HEK293 (cell line): ENCODE results near the gene CLNK.
"Not testable (repeated sequence)": the region's sequence is repeated elsewhere in the genome, so short reads cannot be mapped to it uniquely, and the experiment has no call there.

Experiments
- CTCF ChIA-PET: fragments of 350-600 bp; formaldehyde crosslinking; extraction: SDS; loops from one replicate; lab custom pipeline; 2021; ENCODE audit warnings: antibody characterized with exemption; lab: Yijun Ruan, JAX
- POLR2A ChIA-PET: fragments of 300-600 bp; formaldehyde crosslinking; extraction: SDS; loops from one replicate; lab custom pipeline; 2020; ENCODE audit warnings: antibody characterized with exemption, inconsistent platforms; lab: Yijun Ruan, JAX
- H3K27ac ChIP-seq: fragments of 200-500 bp; sonication (Bioruptor generic); 2 replicates; pipeline ENCODE4 v1.5.1; 2014; ENCODE audit warnings: low read depth, low read length, control low read depth, inconsistent platforms; ENCODE audit errors: extremely low read depth
- H3K36me3 ChIP-seq, 2 experiments: fragments of 200-500 bp in 1 of 2; sonication (Bioruptor generic) in 1 of 2; 1 replicate in 1 of 2; 2 replicates in 1 of 2; pipeline ENCODE4 v1.5.1; 2014 to 2017; ENCODE audit warnings: inconsistent platforms in 2 of 2, low read length in 2 of 2; ENCODE audit not compliant: control insufficient read depth in 2 of 2, insufficient read depth in 1 of 2
- H3K4me1 ChIP-seq: fragments of 200-500 bp; sonication (Bioruptor generic); 2 replicates; pipeline ENCODE4 v1.5.1; 2014; ENCODE audit warnings: mild to moderate bottlenecking, low read length, inconsistent platforms; ENCODE audit not compliant: control insufficient read depth, insufficient read depth
- H3K4me3 ChIP-seq: 2 replicates; pipeline ENCODE4 v1.5.1; 2011; ENCODE audit warnings: low read depth, mild to moderate bottlenecking, control low read depth, low read length, moderate library complexity
- H3K9me3 ChIP-seq: fragments of 200-500 bp; sonication (Bioruptor generic); 2 replicates; pipeline ENCODE4 v1.5.1; 2014; ENCODE audit warnings: low read depth, low read length, inconsistent platforms; ENCODE audit not compliant: control insufficient read depth, insufficient read depth
- GFI1B ChIP-seq: fragments of 450-650 bp; formaldehyde crosslinking; IDR thresholded peaks from 2 replicates; pipeline ENCODE4 v1.5.1; 2016; ENCODE audit warnings: missing biosample characterization, missing genetic modification characterization
- IKZF3 ChIP-seq: fragments of 450-650 bp; IDR thresholded peaks from 2 replicates; pipeline ENCODE4 v1.5.0; 2018; ENCODE audit warnings: missing biosample characterization, mild to moderate bottlenecking, missing genetic modification characterization, moderate library complexity
- KLF1 ChIP-seq: fragments of 450-650 bp; formaldehyde crosslinking; IDR thresholded peaks from 2 replicates; pipeline ENCODE4 v1.5.1; 2016; ENCODE audit warnings: missing biosample characterization, missing genetic modification characterization
- KLF9 ChIP-seq: fragments of 450-650 bp; formaldehyde crosslinking; IDR thresholded peaks from 2 replicates; pipeline ENCODE4 v1.5.1; 2016; ENCODE audit warnings: missing biosample characterization, missing genetic modification characterization, low read depth
- SCRT2 ChIP-seq: fragments of 450-650 bp; formaldehyde crosslinking; IDR thresholded peaks from 2 replicates; pipeline ENCODE4 v1.5.1; 2016; ENCODE audit warnings: missing biosample characterization, missing genetic modification characterization
- SP3 ChIP-seq: fragments of 450-650 bp; formaldehyde crosslinking; IDR thresholded peaks from 2 replicates; pipeline ENCODE4 v1.5.1; 2016; ENCODE audit warnings: missing biosample characterization, missing genetic modification characterization
- ZFP37 ChIP-seq: fragments of 450-650 bp; formaldehyde crosslinking; IDR thresholded peaks from 2 replicates; pipeline ENCODE4 v1.5.1; 2016; ENCODE audit warnings: missing biosample characterization, missing genetic modification characterization
- ZNF148 ChIP-seq: fragments of 450-650 bp; formaldehyde crosslinking; IDR thresholded peaks from 2 replicates; pipeline ENCODE4 v1.5.0; 2017; ENCODE audit warnings: missing biosample characterization, missing genetic modification characterization, borderline replicate concordance
- ZNF18 ChIP-seq: fragments of 450-650 bp; formaldehyde crosslinking; IDR thresholded peaks from 2 replicates; pipeline ENCODE4 v1.5.1; 2016; ENCODE audit warnings: missing biosample characterization, missing genetic modification characterization
- ZNF266 ChIP-seq: fragments of 450-650 bp; formaldehyde crosslinking; IDR thresholded peaks from 2 replicates; pipeline ENCODE4 v1.5.1; 2016; ENCODE audit warnings: missing biosample characterization, missing genetic modification characterization, low read depth
- ZNF280D ChIP-seq: fragments of 450-650 bp; formaldehyde crosslinking; IDR thresholded peaks from 2 replicates; pipeline ENCODE4 v1.5.1; 2016; ENCODE audit warnings: missing biosample characterization, missing genetic modification characterization
- ZNF366 ChIP-seq: fragments of 450-650 bp; formaldehyde crosslinking; conservative IDR thresholded peaks from 2 replicates; pipeline ENCODE4 v1.5.1; 2016; ENCODE audit warnings: missing biosample characterization, missing genetic modification characterization
- ZNF473 ChIP-seq: fragments of 450-650 bp; formaldehyde crosslinking; IDR thresholded peaks from 2 replicates; pipeline ENCODE4 v1.5.1; 2017; ENCODE audit warnings: missing biosample characterization, missing genetic modification characterization
- ZNF596 ChIP-seq: fragments of 450-650 bp; IDR thresholded peaks from 2 replicates; pipeline ENCODE4 v1.5.0; 2018; ENCODE audit warnings: missing biosample characterization, mild to moderate bottlenecking, missing genetic modification characterization, moderate library complexity
- ZNF610 ChIP-seq: fragments of 450-650 bp; formaldehyde crosslinking; IDR thresholded peaks from 2 replicates; pipeline ENCODE4 v1.5.1; 2016; ENCODE audit warnings: missing biosample characterization, missing genetic modification characterization, borderline replicate concordance
- ZNF629 ChIP-seq: fragments of 450-650 bp; formaldehyde crosslinking; IDR thresholded peaks from 2 replicates; pipeline ENCODE4 v1.5.1; 2017; ENCODE audit warnings: missing biosample characterization, missing genetic modification characterization
- ZNF701 ChIP-seq: fragments of 450-650 bp; formaldehyde crosslinking; IDR thresholded peaks from 2 replicates; pipeline ENCODE4 v1.5.1; 2016; ENCODE audit warnings: missing biosample characterization, missing genetic modification characterization
- ZSCAN23 ChIP-seq: fragments of 450-650 bp; formaldehyde crosslinking; IDR thresholded peaks from 2 replicates; pipeline ENCODE4 v1.5.1; 2016; ENCODE audit warnings: missing biosample characterization, missing genetic modification characterization

CLNK gene

GRCh38 chr4:10619220-10619619 lies 65.3 kb downstream of the CLNK start (continued):
- TF ChIP-seq IKZF3 (tag by site-specific recombination), result peak; percentile 58; the same call in 1 of the 2 replicates
- TF ChIP-seq KLF9 (tag by site-specific recombination), result no peak
- TF ChIP-seq ZNF148 (tag by site-specific recombination), result no peak
- no peak for TF ChIP-seq ZFP37 (tag by site-specific recombination)
- peak; percentile 67 for TF ChIP-seq ZNF629 (tag by site-specific recombination)
- TF ChIP-seq ZNF596 (tag by site-specific recombination), result peak; percentile 57; the same call in 1 of the 2 replicates
- TF ChIP-seq ZNF280D, result no peak
- peak; percentile 96 for TF ChIP-seq GFI1B (tag by site-specific recombination)
- no peak for TF ChIP-seq ZNF473 (tag by site-specific recombination)
- no peak for TF ChIP-seq SP3 (tag by site-specific recombination)
- TF ChIP-seq ZNF366, result peak; percentile 77
- TF ChIP-seq KLF1 (tag by site-specific recombination), result no peak
- TF ChIP-seq SCRT2, result no peak
- TF ChIP-seq ZNF266, result no peak
- 0 out of 2 replicates have a peak, but pooled peaks have one; percentile 54 for TF ChIP-seq ZNF610 (tag by site-specific recombination)
- TF ChIP-seq ZNF18, result peak; percentile 61; the same call in 1 of the 2 replicates
- TF ChIP-seq, all 188 proteins: peak for 47

GRCh38 chr4:10614926-10615325 lies 69.6 kb downstream of the CLNK start:
- H3K27ac ChIP-seq, H3K4me3 ChIP-seq, H3K36me3 ChIP-seq, H3K9me3 ChIP-seq, H3K4me1 ChIP-seq, POLR2A ChIA-PET, CTCF ChIA-PET: not testable (repeated sequence)

- ChIA-PET POLR2A (no interaction called here), CTCF (no interaction called here)
- Histone ChIP-seq H3K36me3 (no peaks in the 10 kb centered on the region), H3K4me3 (no peak overlapping the region), H3K9me3 (no peaks in the 10 kb centered on the region), H3K4me1 (peaks cover 3% of the 10 kb centered on the region; the same call in 1 of the 2 replicates), H3K27ac (no peak overlapping the region)
- TF ChIP-seq ZNF610 (tag by site-specific recombination), result peak; percentile 98
- TF ChIP-seq ZNF701, result no peak
- TF ChIP-seq ZSCAN23 (tag by site-specific recombination), result no peak
These were observed 70.6 kb downstream of the CLNK start for GRCh38 chr4:10613926-10614478.
